CD4-positive, alpha-beta memory T cell (primary cell): ENCODE data around the gene PIAS1. TPM values are rescaled to one million over a fixed set of nuclear protein-coding genes. Genes with fewer than 3 reads are reported as not detected.
"Not testable (repeated sequence)": the region's sequence is repeated elsewhere in the genome, so short reads cannot be mapped to it uniquely, and the experiment has no call there.

Source experiments
- CTCF ChIA-PET: fragments of 350-600 bp; sonication (Branson Sonifier 250); formaldehyde crosslinking; loops from one replicate; lab custom pipeline; 2021; ENCODE audit warnings: inconsistent platforms; ENCODE audit not compliant: partially characterized antibody; lab: Charles Lee
- POLR2A ChIA-PET: fragments of 350-600 bp; sonication (Branson Sonifier 250); formaldehyde crosslinking; loops from one replicate; lab custom pipeline; 2021; ENCODE audit not compliant: partially characterized antibody; lab: Charles Lee
- DNase-seq, 5 donors: peaks; one replicate each; pipeline versions ENCODE4 v3.0.0 to v3.0.0-alpha.2; 2020 to 2022; ENCODE audit warnings: mixed read lengths in 1 of 5
- H3K27ac ChIP-seq: one replicate; pipeline ENCODE4 v1.7.0; 2013; ENCODE audit warnings: low read depth, low read length
- H3K27me3 ChIP-seq: 2 replicates; pipeline ENCODE4 v1.7.0; 2013; ENCODE audit warnings: mild to moderate bottlenecking, low read length, moderate library complexity; ENCODE audit not compliant: insufficient read depth
- H3K36me3 ChIP-seq: 2 replicates; pipeline ENCODE4 v1.7.0; 2013; ENCODE audit warnings: mild to moderate bottlenecking, low read length, moderate library complexity; ENCODE audit not compliant: insufficient read depth
- H3K4me1 ChIP-seq: 2 replicates; pipeline ENCODE4 v1.7.0; 2013; ENCODE audit warnings: mild to moderate bottlenecking, low read length, moderate library complexity; ENCODE audit not compliant: insufficient read depth
- H3K4me3 ChIP-seq, 2 donors: one replicate each; pipeline ENCODE4 v1.7.0; 2013; ENCODE audit warnings: low read length in 2 of 2, mild to moderate bottlenecking in 1 of 2
- H3K9me3 ChIP-seq, 2 donors: one replicate each; pipeline ENCODE4 v1.7.0; 2013; ENCODE audit warnings: low read length in 2 of 2, control low read depth in 1 of 2; ENCODE audit not compliant: control insufficient read depth in 1 of 2
- H3K27ac Mint-ChIP-seq, 7 donors: one replicate each; pipeline ENCODE4 v1.8.0; 2020 to 2021; ENCODE audit warnings: mixed read lengths in 7 of 7, mild to moderate bottlenecking in 6 of 7, inconsistent platforms in 3 of 7, moderate library complexity in 3 of 7
- H3K27me3 Mint-ChIP-seq, 2 donors: one replicate each; pipeline ENCODE4 v1.8.0; 2020 to 2021; ENCODE audit warnings: mixed read lengths in 2 of 2
- H3K36me3 Mint-ChIP-seq, 2 donors: one replicate each; pipeline ENCODE4 v1.8.0; 2020 to 2021; ENCODE audit warnings: mixed read lengths in 2 of 2, inconsistent platforms in 1 of 2, mild to moderate bottlenecking in 1 of 2
- H3K4me1 Mint-ChIP-seq, 4 donors: one replicate each; pipeline ENCODE4 v1.8.0; 2020 to 2021; ENCODE audit warnings: mixed read lengths in 4 of 4, mild to moderate bottlenecking in 1 of 4
- H3K4me3 Mint-ChIP-seq, 8 donors: one replicate each; pipeline ENCODE4 v1.8.0; 2020 to 2021; ENCODE audit warnings: mixed read lengths in 8 of 8, mild to moderate bottlenecking in 7 of 8, moderate library complexity in 6 of 8, inconsistent platforms in 3 of 8
- H3K9me3 Mint-ChIP-seq, 8 donors: one replicate each; pipeline ENCODE4 v1.8.0; 2020 to 2021; ENCODE audit warnings: mixed read lengths in 8 of 8, mild to moderate bottlenecking in 5 of 8, inconsistent platforms in 3 of 8, moderate library complexity in 1 of 8
- intact Hi-C: fragments of 100-400 bp; cut with micrococcal nuclease; formaldehyde crosslinking; loops from one replicate; pipeline ENCODE4 v1.15.1; 2023
- polyA plus RNA-seq, 2 donors: library from polyadenylated mRNA; unstranded; fragments of 300-500 nt; fragmentation: Illumina TruSeq; gene quantifications; one replicate each; pipeline ENCODE4 v1.2.3, GENCODE V29; 2021
- total RNA-seq, 2 experiments: library from RNA; stranded (reverse); gene quantifications; one replicate each; pipeline ENCODE4 v1.2.3, GENCODE V29; 2021

Gene PIAS1
- total and polyA plus RNA-seq, 4 experiments from 2014 or later: 86.0 to 149 (median 98.4) TPM

- H3K27ac Mint-ChIP-seq: peak overlapping the region in 2 of 7 donors; percentile 1 to 15
- H3K27ac ChIP-seq: no peak overlapping the region
- CTCF ChIA-PET: no interaction called here
Measured at GRCh38 chr15:68200016-68200861, 146.1 kb downstream of the PIAS1 start.

GRCh38 chr15:68201153-68201878, 147.2 kb downstream of the PIAS1 start:
- Histone ChIP-seq H3K9me3 (no peaks in the 10 kb centered on the region), H3K36me3 (no peaks in the 10 kb centered on the region), H3K4me1 (peaks cover 3% of the 10 kb centered on the region), H3K4me3 (no peak overlapping the region), H3K27me3 (no peaks in the 10 kb centered on the region), H3K27ac (no peak overlapping the region)
- Mint-ChIP-seq H3K9me3 (no peaks in the 10 kb centered on the region), H3K36me3 (no peaks in the 10 kb centered on the region), H3K4me1 (peaks cover 3 to 5% (median 4%) of the 10 kb centered on the region in 4 donors), H3K27ac (peak overlapping the region in 4 of 7 donors; percentile 28 to 52 (median 39)), H3K4me3 (no peak overlapping the region), H3K27me3 (no peaks in the 10 kb centered on the region)
- ChIA-PET CTCF (no interaction called here), POLR2A (no interaction called here)
- intact Hi-C loops: no loop called here
- DNase-seq: no peak

More at GRCh38 chr15:68200016-68200861, 146.1 kb downstream of the PIAS1 start:
- DNase-seq: no peak
- Histone ChIP-seq H3K27me3 (no peaks in the 10 kb centered on the region), H3K36me3 (no peaks in the 10 kb centered on the region), H3K4me3 (no peak overlapping the region), H3K4me1 (peaks cover 3% of the 10 kb centered on the region), H3K9me3 (no peaks in the 10 kb centered on the region)
- Mint-ChIP-seq H3K4me3 (no peak overlapping the region), H3K36me3 (no peaks in the 10 kb centered on the region), H3K27me3 (no peaks in the 10 kb centered on the region), H3K4me1 (peaks cover 0 to 3% (median under 1%) of the 10 kb centered on the region in 4 donors), H3K9me3 (no peaks in the 10 kb centered on the region)
- POLR2A ChIA-PET: no interaction called here
- intact Hi-C loops: no loop called here

GRCh38 chr15:68201879-68202261, 147.8 kb downstream of the PIAS1 start:
- Mint-ChIP-seq H3K27me3 (no peaks in the 10 kb centered on the region), H3K4me1 (peaks cover 3 to 7% (median 5%) of the 10 kb centered on the region in 4 donors), H3K9me3 (no peaks in the 10 kb centered on the region), H3K36me3 (no peaks in the 10 kb centered on the region), H3K4me3 (no peak overlapping the region), H3K27ac (peak overlapping the region in 3 of 7 donors; percentile 28 to 42 (median 36))
- Histone ChIP-seq H3K9me3 (no peaks in the 10 kb centered on the region), H3K27me3 (no peaks in the 10 kb centered on the region), H3K4me1 (peaks cover 3% of the 10 kb centered on the region), H3K36me3 (no peaks in the 10 kb centered on the region), H3K4me3 (no peak overlapping the region), H3K27ac (no peak overlapping the region)
- ChIA-PET POLR2A (no interaction called here), CTCF (no interaction called here)
- no peak for DNase-seq
- intact Hi-C loops: no loop called here

- H3K4me1 ChIP-seq, POLR2A ChIA-PET, H3K4me3 ChIP-seq, H3K27ac ChIP-seq, H3K36me3 Mint-ChIP-seq, H3K27me3 Mint-ChIP-seq, CTCF ChIA-PET, H3K9me3 ChIP-seq, H3K9me3 Mint-ChIP-seq, intact Hi-C loops, H3K36me3 ChIP-seq, H3K27me3 ChIP-seq, H3K4me3 Mint-ChIP-seq, DNase-seq, H3K27ac Mint-ChIP-seq: not testable (repeated sequence)
- peaks cover 3 to 13% (median 7%) of the 10 kb centered on the region in 4 donors for H3K4me1 Mint-ChIP-seq
Measured at GRCh38 chr15:68202994-68203393, 148.9 kb downstream of the PIAS1 start.

- Histone ChIP-seq H3K4me3 (no peak overlapping the region), H3K9me3 (no peaks in the 10 kb centered on the region), H3K27ac (no peak overlapping the region), H3K4me1 (peaks cover 3% of the 10 kb centered on the region), H3K36me3 (no peaks in the 10 kb centered on the region), H3K27me3 (no peaks in the 10 kb centered on the region)
- no peaks in the 10 kb centered on the region for H3K9me3 Mint-ChIP-seq
- no peaks in the 10 kb centered on the region for H3K27me3 Mint-ChIP-seq
- H3K36me3 Mint-ChIP-seq: no peaks in the 10 kb centered on the region
- intact Hi-C loops: no loop called here
- DNase-seq: no peak
- ChIA-PET POLR2A (no interaction called here), CTCF (no interaction called here)
- H3K4me1 Mint-ChIP-seq: peaks cover 3 to 18% (median 9%) of the 10 kb centered on the region in 4 donors
- peak overlapping the region in 1 of 7 donors; percentile 15 for H3K27ac Mint-ChIP-seq
- H3K4me3 Mint-ChIP-seq: no peak overlapping the region
Measured at GRCh38 chr15:68203486-68203885, 149.4 kb downstream of the PIAS1 start.

- peaks cover 6% of the 10 kb centered on the region for H3K4me1 ChIP-seq
- CTCF ChIA-PET: no interaction called here
- intact Hi-C loops: no loop called here
- H3K4me3 ChIP-seq: no peak overlapping the region
- no peaks in the 10 kb centered on the region for H3K27me3 ChIP-seq
- Mint-ChIP-seq H3K4me3 (no peak overlapping the region), H3K36me3 (no peaks in the 10 kb centered on the region), H3K4me1 (peaks cover 5 to 23% (median 12%) of the 10 kb centered on the region in 4 donors), H3K27me3 (no peaks in the 10 kb centered on the region), H3K9me3 (no peaks in the 10 kb centered on the region), H3K27ac (no peak overlapping the region)
- DNase-seq: no peak
- POLR2A ChIA-PET: no interaction called here
- H3K9me3 ChIP-seq: no peaks in the 10 kb centered on the region
- H3K27ac ChIP-seq: no peak overlapping the region
- H3K36me3 ChIP-seq: no peaks in the 10 kb centered on the region
Measured at GRCh38 chr15:68203956-68204355, 149.8 kb downstream of the PIAS1 start.

GRCh38 chr15:68204361-68204760, 150.2 kb downstream of the PIAS1 start:
- Histone ChIP-seq H3K4me3 (no peak overlapping the region), H3K27ac (no peak overlapping the region), H3K4me1 (peaks cover 11% of the 10 kb centered on the region), H3K36me3 (no peaks in the 10 kb centered on the region), H3K9me3 (no peaks in the 10 kb centered on the region), H3K27me3 (no peaks in the 10 kb centered on the region)
- intact Hi-C loops: no loop called here
- no peaks in the 10 kb centered on the region for H3K36me3 Mint-ChIP-seq
- H3K9me3 Mint-ChIP-seq: no peaks in the 10 kb centered on the region
- H3K27ac Mint-ChIP-seq: no peak overlapping the region
- POLR2A ChIA-PET: no interaction called here
- no peak for DNase-seq
- H3K4me1 Mint-ChIP-seq: peaks cover 5 to 25% (median 14%) of the 10 kb centered on the region in 4 donors
- no peaks in the 10 kb centered on the region for H3K27me3 Mint-ChIP-seq
- CTCF ChIA-PET: no interaction called here
- no peak overlapping the region for H3K4me3 Mint-ChIP-seq
